ENCODE data around the gene ADTRP.
"Not testable (repeated sequence)": the region's sequence is repeated elsewhere in the genome, so short reads cannot be mapped to it uniquely, and the experiment has no call there.

Gene ADTRP

DNA sequence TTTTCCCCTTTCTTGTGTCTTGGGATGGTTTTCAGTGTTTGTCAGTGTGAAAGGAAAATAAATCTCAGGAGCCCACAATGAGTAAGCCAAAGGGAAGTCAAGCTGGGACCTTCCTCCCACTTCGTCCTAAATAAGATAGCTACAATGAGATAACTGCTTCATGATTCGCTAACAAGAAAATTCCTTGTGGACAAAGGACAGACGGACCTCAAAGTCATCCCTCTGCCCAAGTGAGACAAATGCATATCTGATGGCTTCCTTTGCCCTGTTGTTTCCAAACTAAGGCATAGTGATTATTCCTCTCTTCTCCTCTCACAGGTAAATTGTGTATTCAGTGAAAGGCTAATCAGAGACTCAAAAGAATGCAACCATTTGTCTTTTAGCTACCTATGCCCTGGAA lies 26.1 kb upstream of the ADTRP start:
- H3K9me3 ChIP-seq (ENCODE audit: control insufficient read depth in 2 of 2, low read length in 2 of 2): no peaks in the 10 kb centered on the region
- H3K36me3 ChIP-seq (ENCODE audit: control insufficient read depth in 2 of 2, insufficient read depth in 2 of 2, low read length in 2 of 2): no peaks in the 10 kb centered on the region
- no peaks in the 10 kb centered on the region for H3K27me3 ChIP-seq (ENCODE audit: control insufficient read depth in 2 of 2, insufficient read depth in 2 of 2, low read length in 2 of 2)
- peaks cover 23 to 32% of the 10 kb centered on the region in 2 donors for H3K4me1 ChIP-seq (ENCODE audit: control insufficient read depth in 2 of 2, insufficient read depth in 2 of 2, low read length in 2 of 2)
- peak overlapping the region; percentile 74 to 77 for H3K27ac ChIP-seq (ENCODE audit: low read depth in 2 of 2, low read length in 2 of 2)
- H3K4me3 ChIP-seq (ENCODE audit: low read length in 2 of 2): no peak overlapping the region
- no peak overlapping the region for H3K9ac ChIP-seq (ENCODE audit: low read depth in 1 of 2, low read length in 2 of 2)

DNA sequence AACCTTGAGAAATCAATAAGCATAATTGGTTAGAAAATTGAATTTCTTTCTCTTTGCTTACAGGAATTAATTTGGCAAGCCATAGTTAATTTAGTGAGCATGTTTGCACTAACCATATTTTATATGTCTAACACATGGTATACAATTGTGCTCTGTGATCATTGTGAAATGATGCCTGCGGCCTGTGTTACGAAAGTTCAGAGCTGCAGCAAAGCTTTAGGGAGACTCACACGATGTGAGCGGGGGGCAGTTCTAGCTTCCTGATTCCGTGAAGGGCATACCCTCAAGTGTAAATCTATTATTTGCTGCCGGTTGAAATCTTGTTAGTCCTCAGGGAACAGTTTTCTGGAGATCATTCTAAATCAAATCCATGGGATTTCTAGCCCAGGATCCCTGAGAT lies 25.5 kb upstream of the ADTRP start:
- Histone ChIP-seq H3K9ac (ENCODE audit: low read depth in 1 of 2, low read length in 2 of 2) (no peak overlapping the region), H3K9me3 (ENCODE audit: control insufficient read depth in 2 of 2, low read length in 2 of 2) (no peaks in the 10 kb centered on the region), H3K27ac (ENCODE audit: low read depth in 2 of 2, low read length in 2 of 2) (peak overlapping the region; percentile 74 to 77), H3K4me3 (ENCODE audit: low read length in 2 of 2) (no peak overlapping the region), H3K36me3 (ENCODE audit: control insufficient read depth in 2 of 2, insufficient read depth in 2 of 2, low read length in 2 of 2) (no peaks in the 10 kb centered on the region), H3K27me3 (ENCODE audit: control insufficient read depth in 2 of 2, insufficient read depth in 2 of 2, low read length in 2 of 2) (no peaks in the 10 kb centered on the region), H3K4me1 (ENCODE audit: control insufficient read depth in 2 of 2, insufficient read depth in 2 of 2, low read length in 2 of 2) (peaks cover 21 to 28% of the 10 kb centered on the region in 2 donors)

DNA sequence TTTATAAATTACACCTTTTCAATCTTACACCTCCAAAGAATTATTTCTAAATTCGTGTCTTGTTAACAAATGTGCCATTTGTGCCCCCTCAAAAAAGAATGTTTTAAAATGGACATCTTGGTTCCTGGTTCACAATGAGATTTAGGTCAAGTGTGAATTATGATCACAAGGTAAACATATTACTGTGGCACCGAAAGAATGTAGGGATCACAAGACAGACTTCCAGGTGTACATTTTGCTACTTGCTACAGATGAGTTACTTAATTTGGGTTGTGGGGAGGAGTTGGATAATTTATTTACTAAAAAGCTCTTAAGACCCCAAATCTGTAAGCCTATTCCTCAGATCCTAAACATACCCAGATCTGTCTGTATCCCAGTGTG lies 25.0 kb upstream of the ADTRP start:
- Histone ChIP-seq H3K36me3 (ENCODE audit: control insufficient read depth in 2 of 2, insufficient read depth in 2 of 2, low read length in 2 of 2) (no peaks in the 10 kb centered on the region), H3K27ac (ENCODE audit: low read depth in 2 of 2, low read length in 2 of 2) (peak overlapping the region; percentile 74 to 77)

DNA sequence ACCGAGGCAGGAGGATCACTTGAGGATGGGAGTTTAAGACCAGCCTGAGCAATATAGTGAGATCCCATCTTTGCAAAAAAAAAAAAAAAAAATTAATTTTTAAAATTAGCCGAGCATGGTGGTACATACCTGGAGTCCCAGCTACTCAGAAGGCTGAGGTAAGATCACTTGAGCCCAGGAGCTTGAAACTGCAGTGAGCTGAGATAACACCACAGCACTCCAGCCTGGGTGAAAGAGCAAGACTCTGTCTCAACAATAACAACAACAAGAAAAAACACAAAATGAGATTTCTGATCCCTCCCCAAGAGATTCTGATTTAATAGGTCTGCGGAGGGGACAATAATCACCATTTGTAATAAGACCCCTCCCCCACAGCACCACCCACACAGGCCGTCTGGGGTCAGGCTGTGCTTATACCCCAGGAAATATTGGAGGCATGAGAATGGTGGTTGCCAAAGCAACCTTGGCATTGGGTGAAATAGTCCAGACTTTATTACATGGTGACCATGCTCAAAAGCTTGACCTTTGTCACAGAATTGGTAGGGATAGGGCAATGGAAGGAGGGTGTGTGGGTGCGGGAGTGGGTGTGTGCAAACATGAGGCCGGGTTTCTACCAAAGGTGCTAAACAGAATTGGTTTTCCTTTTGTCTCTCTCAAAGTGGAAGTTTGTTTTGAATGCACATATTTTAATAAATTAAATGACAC lies 24.4 kb upstream of the ADTRP start:
- peak overlapping the region; percentile 74 to 77 for H3K27ac ChIP-seq (ENCODE audit: low read depth in 2 of 2, low read length in 2 of 2)
- H3K4me3 ChIP-seq (ENCODE audit: low read length in 2 of 2): peak overlapping the region; percentile 10 to 23
- no peaks in the 10 kb centered on the region for H3K9me3 ChIP-seq (ENCODE audit: control insufficient read depth in 2 of 2, low read length in 2 of 2)
- peaks cover 21 to 28% of the 10 kb centered on the region in 2 donors for H3K4me1 ChIP-seq (ENCODE audit: control insufficient read depth in 2 of 2, insufficient read depth in 2 of 2, low read length in 2 of 2)
- H3K36me3 ChIP-seq (ENCODE audit: control insufficient read depth in 2 of 2, insufficient read depth in 2 of 2, low read length in 2 of 2): no peaks in the 10 kb centered on the region
- H3K27me3 ChIP-seq (ENCODE audit: control insufficient read depth in 2 of 2, insufficient read depth in 2 of 2, low read length in 2 of 2): no peaks in the 10 kb centered on the region
- no peak overlapping the region for H3K9ac ChIP-seq (ENCODE audit: low read depth in 1 of 2, low read length in 2 of 2)

More for the DNA sequence above, 25.0 kb upstream of the ADTRP start:
- Histone ChIP-seq H3K4me3 (ENCODE audit: low read length in 2 of 2) (no peak overlapping the region), H3K4me1 (ENCODE audit: control insufficient read depth in 2 of 2, insufficient read depth in 2 of 2, low read length in 2 of 2) (peaks cover 21 to 28% of the 10 kb centered on the region in 2 donors), H3K27me3 (ENCODE audit: control insufficient read depth in 2 of 2, insufficient read depth in 2 of 2, low read length in 2 of 2) (no peaks in the 10 kb centered on the region), H3K9me3 (ENCODE audit: control insufficient read depth in 2 of 2, low read length in 2 of 2) (no peaks in the 10 kb centered on the region), H3K9ac (ENCODE audit: low read depth in 1 of 2, low read length in 2 of 2) (no peak overlapping the region)

DNA sequence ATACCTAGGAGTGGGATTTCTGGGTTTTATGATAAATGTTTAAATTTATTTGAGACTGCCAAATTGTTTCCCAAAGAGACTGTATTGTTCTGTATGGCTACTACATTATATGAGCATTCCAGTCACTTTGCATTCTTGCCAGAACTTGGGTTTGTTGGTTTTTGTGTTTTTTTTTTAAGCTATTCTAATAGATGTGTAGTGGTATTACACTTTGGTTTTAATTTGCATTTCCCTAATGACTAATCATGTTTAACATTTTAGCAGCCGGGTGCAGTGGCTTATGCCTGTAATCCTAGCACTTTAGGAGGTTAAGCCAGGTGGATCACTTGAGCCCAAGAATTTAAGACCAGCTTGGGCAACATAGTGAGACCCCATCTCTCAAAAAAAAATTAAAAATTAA lies 21.9 kb upstream of the ADTRP start:
- H3K27ac ChIP-seq (ENCODE audit: low read depth in 2 of 2, low read length in 2 of 2); H3K9me3 ChIP-seq (ENCODE audit: control insufficient read depth in 2 of 2, low read length in 2 of 2); H3K9ac ChIP-seq (ENCODE audit: low read depth in 1 of 2, low read length in 2 of 2); H3K27me3 ChIP-seq (ENCODE audit: control insufficient read depth in 2 of 2, insufficient read depth in 2 of 2, low read length in 2 of 2); H3K36me3 ChIP-seq (ENCODE audit: control insufficient read depth in 2 of 2, insufficient read depth in 2 of 2, low read length in 2 of 2); H3K4me3 ChIP-seq (ENCODE audit: low read length in 2 of 2): not testable (repeated sequence)
- H3K4me1 ChIP-seq (ENCODE audit: control insufficient read depth in 2 of 2, insufficient read depth in 2 of 2, low read length in 2 of 2): peaks cover 17 to 22% of the 10 kb centered on the region in 2 donors

DNA sequence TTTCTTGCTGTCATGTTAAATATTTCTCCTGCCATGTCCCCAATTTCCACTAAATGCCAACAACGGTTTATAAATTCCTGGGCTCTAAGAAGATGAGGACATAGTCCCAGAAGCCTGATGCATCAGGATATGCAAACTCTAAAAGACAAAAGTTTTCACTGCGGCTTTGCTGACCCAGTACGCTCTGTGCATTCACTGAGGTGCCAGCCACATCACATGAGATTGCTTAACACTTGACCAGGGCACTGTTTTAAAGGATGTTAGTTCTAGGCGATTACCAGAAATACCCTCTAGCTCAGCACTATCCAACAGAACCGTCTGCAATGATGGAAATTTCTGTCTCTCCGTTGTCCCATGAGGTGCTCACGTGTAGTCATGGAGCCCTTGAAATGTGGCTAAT lies 19.9 kb upstream of the ADTRP start:
- Histone ChIP-seq H3K9ac (ENCODE audit: low read depth in 1 of 2, low read length in 2 of 2) (no peak overlapping the region), H3K4me3 (ENCODE audit: low read length in 2 of 2) (no peak overlapping the region), H3K27ac (ENCODE audit: low read depth in 2 of 2, low read length in 2 of 2) (no peak overlapping the region), H3K9me3 (ENCODE audit: control insufficient read depth in 2 of 2, low read length in 2 of 2) (no peaks in the 10 kb centered on the region), H3K36me3 (ENCODE audit: control insufficient read depth in 2 of 2, insufficient read depth in 2 of 2, low read length in 2 of 2) (no peaks in the 10 kb centered on the region), H3K4me1 (ENCODE audit: control insufficient read depth in 2 of 2, insufficient read depth in 2 of 2, low read length in 2 of 2) (peaks cover 5 to 6% of the 10 kb centered on the region in 2 donors), H3K27me3 (ENCODE audit: control insufficient read depth in 2 of 2, insufficient read depth in 2 of 2, low read length in 2 of 2) (no peaks in the 10 kb centered on the region)

DNA sequence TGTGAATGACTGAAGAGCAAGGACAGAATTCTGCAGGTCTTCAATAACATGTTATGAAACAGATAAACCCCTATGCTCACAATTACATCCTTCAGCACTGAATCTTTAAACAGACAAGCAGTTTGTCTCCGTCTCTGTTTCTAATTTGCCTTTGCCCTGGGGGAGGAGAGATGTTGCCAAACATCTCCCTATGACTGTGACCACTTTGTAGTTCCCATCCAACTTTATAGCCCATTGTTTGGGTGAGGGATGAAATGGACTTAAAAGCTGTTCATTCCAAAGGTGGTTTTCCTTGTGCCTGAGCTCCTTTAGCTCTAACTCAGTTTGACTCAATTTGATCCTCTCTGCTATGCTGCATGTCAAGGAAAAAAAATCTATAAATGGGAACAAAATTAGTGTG lies 19.5 kb upstream of the ADTRP start:
- Histone ChIP-seq H3K9me3 (ENCODE audit: control insufficient read depth in 2 of 2, low read length in 2 of 2) (no peaks in the 10 kb centered on the region), H3K27me3 (ENCODE audit: control insufficient read depth in 2 of 2, insufficient read depth in 2 of 2, low read length in 2 of 2) (no peaks in the 10 kb centered on the region), H3K9ac (ENCODE audit: low read depth in 1 of 2, low read length in 2 of 2) (no peak overlapping the region), H3K27ac (ENCODE audit: low read depth in 2 of 2, low read length in 2 of 2) (no peak overlapping the region), H3K36me3 (ENCODE audit: control insufficient read depth in 2 of 2, insufficient read depth in 2 of 2, low read length in 2 of 2) (no peaks in the 10 kb centered on the region), H3K4me1 (ENCODE audit: control insufficient read depth in 2 of 2, insufficient read depth in 2 of 2, low read length in 2 of 2) (peaks cover 2 to 5% of the 10 kb centered on the region in 2 donors), H3K4me3 (ENCODE audit: low read length in 2 of 2) (no peak overlapping the region)

DNA sequence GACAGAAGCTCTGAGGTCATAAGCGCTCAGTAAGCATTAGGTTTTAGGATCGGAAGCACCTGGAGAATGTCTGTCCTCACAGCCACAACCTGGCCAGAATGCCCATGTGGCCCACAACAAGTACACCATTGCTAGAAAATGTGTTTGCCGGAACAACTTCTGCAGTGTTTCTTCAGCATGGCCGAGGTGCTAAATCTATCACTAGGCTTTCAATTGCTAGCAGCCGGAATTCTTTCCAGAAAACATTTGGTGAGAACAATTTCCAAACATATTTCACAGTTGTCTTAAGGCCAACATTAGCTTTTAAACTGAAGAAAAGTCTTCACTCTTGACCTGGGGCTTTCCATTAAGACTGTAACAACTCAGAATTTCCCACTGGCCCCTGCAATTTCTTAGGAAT lies 18.2 kb upstream of the ADTRP start:
- no peaks in the 10 kb centered on the region for H3K27me3 ChIP-seq (ENCODE audit: control insufficient read depth in 2 of 2, insufficient read depth in 2 of 2, low read length in 2 of 2)
- H3K9ac ChIP-seq (ENCODE audit: low read depth in 1 of 2, low read length in 2 of 2): no peak overlapping the region
- H3K4me1 ChIP-seq (ENCODE audit: control insufficient read depth in 2 of 2, insufficient read depth in 2 of 2, low read length in 2 of 2): peaks cover 0 to 5% of the 10 kb centered on the region in 2 donors
- no peaks in the 10 kb centered on the region for H3K36me3 ChIP-seq (ENCODE audit: control insufficient read depth in 2 of 2, insufficient read depth in 2 of 2, low read length in 2 of 2)
- no peak overlapping the region for H3K4me3 ChIP-seq (ENCODE audit: low read length in 2 of 2)
- no peaks in the 10 kb centered on the region for H3K9me3 ChIP-seq (ENCODE audit: control insufficient read depth in 2 of 2, low read length in 2 of 2)
- H3K27ac ChIP-seq (ENCODE audit: low read depth in 2 of 2, low read length in 2 of 2): no peak overlapping the region

DNA sequence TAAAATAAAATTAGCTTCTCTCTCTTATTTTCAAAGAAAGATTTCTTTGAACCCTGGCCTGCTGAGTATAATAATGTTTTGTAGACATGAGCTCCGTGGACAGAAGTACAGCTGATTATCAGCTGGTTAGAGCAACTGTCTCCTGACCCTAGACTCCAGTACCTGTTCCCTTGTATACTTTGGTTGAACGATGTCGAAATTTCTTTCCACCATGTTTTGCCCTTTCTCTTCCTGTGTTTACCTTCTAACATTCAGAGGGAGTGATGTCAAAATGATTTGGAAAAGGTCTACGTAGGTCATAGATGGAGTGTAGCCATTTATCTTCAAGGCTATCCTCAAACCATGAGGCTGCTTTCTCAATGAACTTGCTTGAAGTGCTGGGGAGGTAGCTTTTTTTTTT lies 16.8 kb upstream of the ADTRP start:
- H3K4me1 ChIP-seq (ENCODE audit: control insufficient read depth in 2 of 2, insufficient read depth in 2 of 2, low read length in 2 of 2): peaks cover 0 to 5% of the 10 kb centered on the region in 2 donors
- no peaks in the 10 kb centered on the region for H3K36me3 ChIP-seq (ENCODE audit: control insufficient read depth in 2 of 2, insufficient read depth in 2 of 2, low read length in 2 of 2)
- H3K27me3 ChIP-seq (ENCODE audit: control insufficient read depth in 2 of 2, insufficient read depth in 2 of 2, low read length in 2 of 2): no peaks in the 10 kb centered on the region
- peak overlapping the region in 1 of 2 donors; percentile 49 for H3K27ac ChIP-seq (ENCODE audit: low read depth in 2 of 2, low read length in 2 of 2)
- no peaks in the 10 kb centered on the region for H3K9me3 ChIP-seq (ENCODE audit: control insufficient read depth in 2 of 2, low read length in 2 of 2)
- no peak overlapping the region for H3K9ac ChIP-seq (ENCODE audit: low read depth in 1 of 2, low read length in 2 of 2)
- H3K4me3 ChIP-seq (ENCODE audit: low read length in 2 of 2): peak overlapping the region in 1 of 2 donors; percentile 46

DNA sequence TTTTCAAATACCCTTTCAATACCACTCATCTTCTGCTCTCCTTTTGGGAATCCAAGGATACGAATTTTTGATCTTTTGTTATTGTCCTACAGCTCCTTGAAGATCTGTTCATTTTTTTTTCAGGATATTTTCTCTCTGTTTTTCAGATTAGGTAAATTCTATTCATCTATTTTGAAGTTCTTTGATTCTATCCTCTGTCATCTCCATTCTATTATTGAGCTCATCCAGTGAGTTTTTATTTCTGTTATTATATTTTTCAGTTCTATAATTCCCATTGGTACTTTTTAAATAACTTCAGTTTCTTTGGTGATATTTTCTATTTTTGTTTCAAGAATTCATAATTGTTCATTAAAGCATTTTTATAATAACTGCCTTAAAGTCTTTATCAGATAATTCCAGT lies 14.7 kb upstream of the ADTRP start:
- no peaks in the 10 kb centered on the region for H3K36me3 ChIP-seq (ENCODE audit: control insufficient read depth in 2 of 2, insufficient read depth in 2 of 2, low read length in 2 of 2)
- no peaks in the 10 kb centered on the region for H3K9me3 ChIP-seq (ENCODE audit: control insufficient read depth in 2 of 2, low read length in 2 of 2)
- H3K27me3 ChIP-seq (ENCODE audit: control insufficient read depth in 2 of 2, insufficient read depth in 2 of 2, low read length in 2 of 2): no peaks in the 10 kb centered on the region
- no peak overlapping the region for H3K9ac ChIP-seq (ENCODE audit: low read depth in 1 of 2, low read length in 2 of 2)
- peaks cover 0 to 5% of the 10 kb centered on the region in 2 donors for H3K4me1 ChIP-seq (ENCODE audit: control insufficient read depth in 2 of 2, insufficient read depth in 2 of 2, low read length in 2 of 2)
- no peak overlapping the region for H3K4me3 ChIP-seq (ENCODE audit: low read length in 2 of 2)
- H3K27ac ChIP-seq (ENCODE audit: low read depth in 2 of 2, low read length in 2 of 2): no peak overlapping the region

Measured in mucosa of rectum (tissue), 2 donors.